GM12801 (cell line): ENCODE data around the gene LTO1.

Experiments used
- CTCF ChIP-seq: IDR thresholded peaks from one replicate; pipeline ENCODE4 v1.5.1; 2011; ENCODE audit warnings: control low read depth; ENCODE audit not compliant: insufficient read length; ENCODE audit errors: extremely low read depth

LTO1 gene

GRCh38 chr11:69620683-69621290, 54.4 kb downstream of the LTO1 start:
- TF ChIP-seq CTCF, result no peak

- TF ChIP-seq CTCF, result no peak
Measured at GRCh38 chr11:69618237-69618636, 56.9 kb downstream of the LTO1 start.

- no peak for TF ChIP-seq CTCF
Measured at GRCh38 chr11:69617682-69618081, 57.5 kb downstream of the LTO1 start.

GRCh38 chr11:69617220-69617619, 57.9 kb downstream of the LTO1 start:
- no peak for TF ChIP-seq CTCF
